Coronary artery (tissue), 2 donors: ENCODE data around the gene ATF7IP.

ENCODE experiments used
- DNase-seq: peaks from one replicate; pipeline ENCODE4 v3.0.0-alpha.2; 2017; ENCODE audit warnings: low spot score
- H3K27ac ChIP-seq, 2 donors: fragments of 200-600 bp; sonication (generic); one replicate each; pipeline ENCODE4 v1.5.1; 2016 to 2019
- H3K4me3 ChIP-seq: fragments of 200-600 bp; sonication (generic); 2 replicates; pipeline ENCODE4 v1.5.1; 2016; ENCODE audit warnings: mild to moderate bottlenecking, moderate library complexity
- TF ChIP-seq, protein P1 (sequence below): fragments of 200-600 bp; sonication (generic); IDR thresholded peaks from one replicate; pipeline ENCODE4 v1.5.1; 2019; ENCODE audit warnings: antibody characterized with exemption

The ATF7IP gene

GRCh38 chr12:14460212-14460841 lies 94.8 kb downstream of the ATF7IP start:
- no peak overlapping the region for H3K27ac ChIP-seq
- no peak overlapping the region for H3K4me3 ChIP-seq
- TF ChIP-seq, protein P1, sequence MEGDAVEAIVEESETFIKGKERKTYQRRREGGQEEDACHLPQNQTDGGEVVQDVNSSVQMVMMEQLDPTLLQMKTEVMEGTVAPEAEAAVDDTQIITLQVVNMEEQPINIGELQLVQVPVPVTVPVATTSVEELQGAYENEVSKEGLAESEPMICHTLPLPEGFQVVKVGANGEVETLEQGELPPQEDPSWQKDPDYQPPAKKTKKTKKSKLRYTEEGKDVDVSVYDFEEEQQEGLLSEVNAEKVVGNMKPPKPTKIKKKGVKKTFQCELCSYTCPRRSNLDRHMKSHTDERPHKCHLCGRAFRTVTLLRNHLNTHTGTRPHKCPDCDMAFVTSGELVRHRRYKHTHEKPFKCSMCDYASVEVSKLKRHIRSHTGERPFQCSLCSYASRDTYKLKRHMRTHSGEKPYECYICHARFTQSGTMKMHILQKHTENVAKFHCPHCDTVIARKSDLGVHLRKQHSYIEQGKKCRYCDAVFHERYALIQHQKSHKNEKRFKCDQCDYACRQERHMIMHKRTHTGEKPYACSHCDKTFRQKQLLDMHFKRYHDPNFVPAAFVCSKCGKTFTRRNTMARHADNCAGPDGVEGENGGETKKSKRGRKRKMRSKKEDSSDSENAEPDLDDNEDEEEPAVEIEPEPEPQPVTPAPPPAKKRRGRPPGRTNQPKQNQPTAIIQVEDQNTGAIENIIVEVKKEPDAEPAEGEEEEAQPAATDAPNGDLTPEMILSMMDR: no peak
- DNase-seq: no peak

GRCh38 chr12:14471497-14471896 lies 106.0 kb downstream of the ATF7IP start:
- no peak overlapping the region for H3K27ac ChIP-seq
- H3K4me3 ChIP-seq: no peak overlapping the region
- DNase-seq: no peak
- TF ChIP-seq, protein P1: no peak

DNA sequence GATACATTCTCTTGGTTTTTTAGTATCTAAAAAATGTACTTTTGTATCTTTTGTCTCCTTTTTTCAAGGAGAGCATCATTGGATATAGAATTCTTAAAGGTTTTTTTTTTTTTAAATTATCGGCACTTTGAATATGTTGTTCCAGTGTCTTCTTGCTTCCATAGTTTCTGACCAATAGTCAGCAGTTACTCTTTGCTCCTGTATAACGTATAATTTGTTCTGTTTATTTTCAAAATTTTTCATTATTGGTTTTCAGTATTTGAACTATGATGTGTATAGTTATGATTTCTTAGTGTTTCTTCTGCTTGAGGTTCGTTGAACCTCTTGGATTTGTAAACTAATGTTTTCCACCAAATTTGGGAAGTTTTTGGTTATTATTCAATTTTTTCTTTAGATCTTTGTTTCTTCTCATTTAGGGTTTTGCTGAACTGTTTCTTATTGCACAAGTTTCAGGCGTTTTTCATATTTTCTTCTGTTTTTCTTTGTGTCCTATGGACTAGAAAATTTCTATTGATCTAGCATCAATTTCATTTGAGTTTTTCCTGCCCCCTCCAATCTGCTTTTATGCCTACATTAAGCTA lies 108.3 kb downstream of the ATF7IP start:
- TF ChIP-seq, protein P1: no peak
- Histone ChIP-seq H3K4me3 (no peak overlapping the region), H3K27ac (no peak overlapping the region)
- no peak for DNase-seq

GRCh38 chr12:14479004-14479403 lies 113.5 kb downstream of the ATF7IP start:
- no peak for DNase-seq
- Histone ChIP-seq H3K27ac (no peak overlapping the region), H3K4me3 (no peak overlapping the region)
- TF ChIP-seq, protein P1: no peak

DNA sequence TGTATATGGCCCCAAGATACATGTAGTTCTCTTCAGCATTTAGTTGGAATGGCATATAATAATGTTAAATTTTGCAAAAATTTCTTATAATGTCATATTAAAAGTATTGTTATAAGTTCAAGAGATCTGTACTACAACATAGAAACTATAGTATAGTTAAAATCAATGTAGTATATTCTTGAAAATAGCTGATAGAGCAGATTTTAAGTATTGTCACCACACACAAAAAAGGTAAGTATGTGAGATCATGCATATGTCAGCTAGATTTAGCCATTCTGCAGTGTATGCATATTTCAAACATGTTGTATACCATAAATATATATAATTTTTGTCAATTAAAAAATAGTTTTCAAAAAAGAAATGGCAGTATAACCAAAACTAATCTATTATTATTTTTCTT lies 115.7 kb downstream of the ATF7IP start:
- Histone ChIP-seq H3K27ac (no peak overlapping the region), H3K4me3 (no peak overlapping the region)
- TF ChIP-seq, protein P1: no peak
- no peak for DNase-seq

DNA sequence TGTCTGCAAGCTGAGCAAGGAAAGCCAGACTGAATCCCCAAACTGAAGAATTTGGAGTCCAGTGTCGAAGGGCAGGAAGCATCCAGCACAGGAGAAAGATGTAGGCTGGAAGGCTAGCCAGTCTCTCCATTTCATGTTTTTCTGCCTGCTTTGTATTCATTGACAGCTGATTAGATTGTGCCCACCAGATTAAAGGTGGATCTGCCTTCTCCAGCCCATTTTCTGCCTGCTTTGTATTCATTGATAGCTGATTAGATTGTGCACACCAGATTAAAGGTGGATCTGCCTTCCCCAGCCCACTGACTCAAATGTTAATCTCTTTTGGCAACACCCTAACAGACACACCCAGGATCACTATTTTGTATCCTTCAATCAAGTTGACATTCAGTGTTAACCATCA lies 116.9 kb downstream of the ATF7IP start:
- Histone ChIP-seq H3K4me3 (no peak overlapping the region), H3K27ac (no peak overlapping the region)
- TF ChIP-seq, protein P1: no peak
- no peak for DNase-seq

DNA sequence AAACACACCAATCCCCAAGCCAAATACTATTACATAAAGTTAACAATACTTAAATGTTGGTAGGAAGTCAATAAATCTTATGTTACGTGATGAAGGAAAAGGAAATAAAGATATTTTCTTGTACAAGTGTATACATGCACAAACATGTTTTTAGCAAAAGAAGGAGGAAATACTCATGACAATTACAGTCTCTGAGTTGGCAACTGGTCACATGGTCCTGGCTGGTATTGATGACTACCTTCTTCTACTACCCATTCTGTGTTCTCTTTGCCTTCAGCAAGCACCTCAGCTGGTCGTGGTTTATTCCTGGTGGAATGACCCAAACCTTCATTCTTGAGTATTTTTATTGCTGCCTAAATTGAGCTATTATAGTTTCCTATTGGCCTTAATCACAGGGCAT lies 117.4 kb downstream of the ATF7IP start:
- DNase-seq: no peak

More for the DNA sequence above, 117.4 kb downstream of the ATF7IP start:
- TF ChIP-seq, protein P1: no peak
- H3K27ac ChIP-seq: no peak overlapping the region
- no peak overlapping the region for H3K4me3 ChIP-seq
